GM18867 (cell line): ENCODE data around the gene CD1E.
"Not testable (repeated sequence)": the region's sequence is repeated elsewhere in the genome, so short reads cannot be mapped to it uniquely, and the experiment has no call there.

Experiments used
- ATAC-seq: cut with Tn5 transposase; IDR thresholded peaks from one replicate; pipeline ENCODE4 v1.9.1; 2021; ENCODE audit warnings: mild to moderate bottlenecking, moderate library complexity; ENCODE audit not compliant: unreplicated experiment

The CD1E gene

GRCh38 chr1:158362482-158362881 is 8.8 kb downstream of the CD1E start:
- ATAC-seq = no peak

- no peak for ATAC-seq
Measured at GRCh38 chr1:158362941-158363340, 9.2 kb downstream of the CD1E start.

DNA sequence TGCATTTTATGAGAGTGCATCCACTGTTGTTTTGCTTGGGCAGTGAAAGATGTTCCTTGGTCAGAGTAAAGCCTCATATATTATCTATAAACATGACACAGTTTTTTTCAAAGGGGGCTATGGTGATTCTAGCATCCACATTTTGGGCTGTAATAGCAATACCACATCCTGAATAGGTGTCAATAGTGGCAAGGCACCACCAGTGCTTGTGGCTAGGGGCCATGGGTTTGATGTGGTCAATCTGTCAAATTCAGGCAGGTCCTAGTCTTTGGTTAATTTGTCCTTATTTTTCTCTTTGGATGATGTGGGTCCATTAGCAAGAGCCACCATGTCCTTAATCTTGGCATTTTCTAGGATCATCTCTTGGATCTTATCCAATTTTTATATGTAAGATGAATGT is 13.1 kb downstream of the CD1E start:
- ATAC-seq = no peak

GRCh38 chr1:158371188-158371953 is 17.7 kb downstream of the CD1E start:
- ATAC-seq = peak; percentile 91

DNA sequence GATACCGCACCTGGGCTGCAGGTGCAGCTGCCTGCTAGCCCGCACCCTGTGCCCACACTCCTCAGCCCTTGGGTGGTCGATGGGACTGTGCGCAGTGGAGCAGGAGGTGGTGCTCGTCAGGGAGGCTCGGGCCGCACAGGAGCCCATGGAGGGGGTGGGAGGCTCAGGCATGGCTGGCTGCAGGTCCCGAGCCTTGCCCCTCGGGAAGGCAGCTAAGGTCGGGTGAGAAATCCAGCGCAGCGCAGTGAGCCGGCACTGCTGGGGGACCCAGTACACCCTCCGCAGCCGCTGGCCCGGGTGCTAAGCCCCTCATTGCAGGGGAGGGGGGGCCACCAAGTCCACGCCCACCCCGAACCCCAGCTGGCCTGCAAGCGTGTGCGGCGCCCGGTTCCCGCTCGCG is 20.4 kb downstream of the CD1E start:
- not testable (repeated sequence) for ATAC-seq

DNA sequence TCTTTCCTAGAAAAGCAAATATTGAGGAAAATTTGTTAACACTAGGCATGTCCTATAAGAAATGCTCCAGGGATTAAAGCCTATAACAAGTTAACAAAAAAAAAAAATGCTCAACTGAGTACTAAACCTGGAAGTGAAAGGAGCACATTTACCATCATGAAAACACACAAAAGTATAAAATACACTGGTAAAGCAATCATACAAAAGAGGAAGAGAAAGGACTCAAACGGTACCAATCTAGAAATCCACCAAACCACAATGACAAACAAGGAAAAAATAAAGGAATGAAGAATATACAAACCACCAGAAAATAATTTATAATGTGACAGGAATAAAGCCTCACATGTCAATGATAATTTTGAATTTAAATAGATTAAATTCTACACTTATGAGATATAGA is 21.2 kb downstream of the CD1E start:
- ATAC-seq = no peak

DNA sequence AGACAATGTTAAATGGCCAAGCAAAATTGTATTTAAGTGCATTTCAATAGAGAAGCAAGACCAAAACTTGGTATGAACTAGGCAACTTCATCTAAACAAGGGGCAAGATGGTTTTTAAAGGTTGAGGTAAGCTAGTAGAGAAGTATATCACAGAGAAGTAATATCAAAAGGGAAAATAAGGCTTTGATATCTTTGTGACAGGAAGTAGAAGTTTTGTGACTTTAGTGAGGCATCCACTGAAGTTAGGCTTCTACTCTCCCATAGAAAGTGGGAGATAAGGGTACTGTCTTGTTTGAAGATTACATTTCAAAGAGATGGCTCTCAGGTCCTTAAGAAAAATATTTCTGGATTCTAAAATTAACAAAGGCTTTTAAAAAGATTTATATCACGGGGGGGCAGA is 36.6 kb downstream of the CD1E start:
- ATAC-seq = no peak

GRCh38 chr1:158391099-158391498 is 37.4 kb downstream of the CD1E start:
- ATAC-seq = no peak

GRCh38 chr1:158393476-158393875 is 39.8 kb downstream of the CD1E start:
- ATAC-seq = no peak

- ATAC-seq = no peak
Measured at GRCh38 chr1:158396646-158397045, 43.0 kb downstream of the CD1E start.

DNA sequence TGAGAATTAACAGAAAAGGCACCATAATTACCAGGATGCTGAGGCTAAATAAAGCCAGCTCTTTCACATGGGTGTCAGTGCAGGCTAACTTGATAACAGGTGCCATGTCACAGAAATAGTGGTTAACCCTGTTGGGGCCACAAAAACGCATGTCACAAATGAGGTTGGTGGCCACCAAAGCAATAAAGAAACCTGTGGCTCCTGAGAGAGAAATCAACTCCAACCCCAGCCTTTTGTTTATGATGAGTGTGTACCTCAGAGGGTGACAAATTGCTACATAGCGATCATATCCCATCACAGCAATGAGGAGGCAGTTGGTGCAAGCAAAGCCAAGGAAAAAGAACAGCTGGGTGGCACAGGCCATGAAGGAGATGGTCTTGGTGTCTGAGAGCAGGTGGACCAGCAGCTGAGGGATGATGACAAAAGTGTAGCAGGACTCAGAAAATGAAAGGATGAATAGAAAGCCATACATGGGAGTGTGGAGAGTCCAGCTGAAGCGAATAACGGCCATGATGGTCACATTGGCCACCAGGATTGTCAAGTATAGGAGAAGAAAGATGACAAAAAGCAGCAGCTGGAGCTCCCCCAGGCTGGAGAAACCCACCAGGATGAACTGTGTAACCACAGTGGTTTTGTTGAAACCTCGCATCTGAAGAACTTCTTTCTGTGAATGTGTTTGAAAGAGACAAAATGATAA is 45.3 kb downstream of the CD1E start, which contains the start of gene OR10T2:
Gene OR10T2 (minus strand): TSS at position 649 of the 697 bp plus-strand sequence. CDS start 0 bp downstream, at position 649.
- ATAC-seq = no peak

DNA sequence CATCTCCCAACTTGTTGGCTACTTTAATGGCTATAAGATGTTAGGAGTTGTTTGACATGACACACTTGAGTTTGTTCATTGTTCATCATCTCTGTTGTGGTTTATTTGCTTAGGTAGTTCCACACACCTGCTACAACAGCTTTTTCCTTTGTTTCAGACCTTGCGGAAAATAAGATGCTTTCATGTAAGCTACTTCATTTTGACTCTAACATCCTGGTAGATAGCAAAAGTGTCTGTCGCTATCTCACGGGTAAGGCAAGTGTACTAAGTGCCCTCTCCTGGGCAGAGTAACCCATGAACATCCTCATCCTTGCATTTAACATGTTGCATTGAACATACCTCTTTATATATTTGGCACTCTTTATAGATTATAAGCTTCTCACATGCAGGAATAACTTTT is 47.2 kb downstream of the CD1E start:
- no peak for ATAC-seq

DNA sequence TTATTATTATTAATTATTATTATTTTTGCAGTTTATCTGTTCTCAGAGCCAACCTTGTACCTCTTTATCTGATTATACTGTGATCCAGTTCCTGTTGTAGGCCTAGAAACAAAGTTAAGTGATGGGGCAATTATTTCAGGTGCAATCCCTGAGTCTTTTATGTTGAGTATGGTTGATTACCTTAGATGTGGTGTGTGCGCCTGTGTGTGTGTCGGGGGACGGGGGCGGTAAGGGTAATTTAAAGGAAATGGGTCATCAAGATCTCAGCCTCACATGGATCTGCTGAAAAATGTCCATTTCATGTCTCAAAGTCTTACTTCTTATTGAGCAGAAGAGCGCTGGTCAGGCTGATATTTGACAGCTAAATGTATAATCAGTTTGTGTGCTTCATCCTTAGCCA is 53.4 kb downstream of the CD1E start:
- ATAC-seq = no peak
